ENCODE data around the gene ATP11C.

Gene ATP11C

DNA sequence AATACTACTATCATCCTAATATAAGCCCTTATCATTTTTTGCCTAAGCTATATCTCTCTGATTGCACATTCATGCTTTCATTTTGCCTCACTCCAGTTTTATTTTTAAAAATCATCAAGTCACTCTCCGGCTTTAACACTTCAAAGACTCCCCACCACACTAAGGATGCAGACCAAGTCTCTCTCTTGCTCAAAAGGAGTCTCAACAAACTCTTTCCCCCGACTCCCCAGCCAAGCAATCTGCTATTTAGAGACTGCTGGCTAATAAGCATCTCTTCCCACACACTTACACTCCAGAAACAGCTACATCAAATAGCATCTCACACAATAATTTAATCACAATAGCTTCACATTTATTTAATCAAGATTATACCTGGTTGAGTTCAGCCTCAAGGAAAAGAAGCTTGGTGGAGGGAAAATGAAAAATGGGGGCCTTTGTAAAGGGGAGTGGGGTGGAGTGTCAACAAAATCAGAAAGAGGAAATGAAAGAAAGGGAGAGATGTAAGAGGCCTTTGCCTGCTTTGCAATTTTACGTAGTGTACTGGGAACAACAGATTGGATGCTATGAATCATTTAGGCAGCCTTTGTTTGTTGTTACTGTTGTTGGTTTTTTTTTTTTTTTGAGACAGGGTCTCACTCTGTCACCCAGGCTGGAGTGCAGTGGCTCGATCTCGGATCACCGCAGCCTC is 120.8 kb downstream of the ATP11C start:
- no peaks in the 10 kb centered on the region for H3K27me3 ChIP-seq (ENCODE audit: insufficient read depth, low read length)
- peaks cover 2% of the 10 kb centered on the region for H3K4me1 ChIP-seq (ENCODE audit: control insufficient read depth, insufficient read depth, low read length, unreplicated experiment)
- no peak overlapping the region for H3K27ac ChIP-seq (ENCODE audit: low read depth, low read length)
- H3K36me3 ChIP-seq (ENCODE audit: insufficient read depth, low read length) = no peaks in the 10 kb centered on the region; the same call in 1 of the 2 replicates
- no peaks in the 10 kb centered on the region for H3K79me2 ChIP-seq (ENCODE audit: control insufficient read depth, insufficient read depth, low read length, unreplicated experiment)
- no peak overlapping the region for H3K4me3 ChIP-seq (ENCODE audit: low read depth, low read length)
- no peak overlapping the region for H2AFZ ChIP-seq (ENCODE audit: low read length, unreplicated experiment)

DNA sequence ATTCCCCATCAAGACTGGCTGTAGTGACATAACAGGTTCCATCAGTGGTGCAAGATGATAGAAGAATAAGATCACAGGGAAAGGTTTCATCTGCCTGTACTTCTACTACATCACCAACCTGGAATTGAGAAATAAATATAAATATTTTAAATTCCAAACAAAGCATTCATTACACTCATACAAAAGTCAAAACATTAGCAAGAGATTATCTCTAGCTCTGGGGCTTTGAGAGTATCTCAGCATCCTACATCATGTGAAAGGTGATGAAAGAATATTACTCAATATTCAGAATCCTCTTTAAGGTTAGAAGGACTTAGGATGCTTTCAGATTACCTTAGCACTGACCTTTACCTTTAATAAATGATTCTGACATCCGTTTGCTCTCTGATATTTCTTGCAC is 128.4 kb downstream of the ATP11C start:
- Histone ChIP-seq H3K4me1 (ENCODE audit: control insufficient read depth, insufficient read depth, low read length, unreplicated experiment) (no peaks in the 10 kb centered on the region), H3K79me2 (ENCODE audit: control insufficient read depth, insufficient read depth, low read length, unreplicated experiment) (no peaks in the 10 kb centered on the region), H3K36me3 (ENCODE audit: insufficient read depth, low read length) (no peaks in the 10 kb centered on the region; the same call in 1 of the 2 replicates), H3K4me3 (ENCODE audit: low read depth, low read length) (no peak overlapping the region), H2AFZ (ENCODE audit: low read length, unreplicated experiment) (no peak overlapping the region), H3K27me3 (ENCODE audit: insufficient read depth, low read length) (no peaks in the 10 kb centered on the region), H3K27ac (ENCODE audit: low read depth, low read length) (no peak overlapping the region)

DNA sequence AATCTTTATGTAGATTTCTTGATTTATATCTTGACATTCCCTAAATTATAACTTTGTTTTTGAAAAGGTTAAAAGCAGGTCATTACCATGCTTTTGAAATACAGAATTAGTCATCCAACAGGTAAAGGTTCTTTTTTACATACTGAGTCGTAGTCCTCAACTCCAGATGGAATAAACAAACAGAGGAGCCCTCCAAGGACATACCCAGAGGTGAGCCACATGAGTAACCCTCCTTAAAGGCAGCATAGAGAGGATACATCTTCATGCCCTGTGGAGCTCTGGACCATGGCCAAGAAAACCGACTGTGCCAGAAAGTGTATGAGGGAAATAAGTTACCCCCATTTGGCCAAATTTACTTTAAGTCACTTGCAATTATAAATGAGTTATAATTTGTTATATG is 129.6 kb downstream of the ATP11C start:
- Histone ChIP-seq H3K79me2 (ENCODE audit: control insufficient read depth, insufficient read depth, low read length, unreplicated experiment) (no peaks in the 10 kb centered on the region), H3K36me3 (ENCODE audit: insufficient read depth, low read length) (no peaks in the 10 kb centered on the region; the same call in 1 of the 2 replicates), H2AFZ (ENCODE audit: low read length, unreplicated experiment) (no peak overlapping the region), H3K27me3 (ENCODE audit: insufficient read depth, low read length) (no peaks in the 10 kb centered on the region), H3K27ac (ENCODE audit: low read depth, low read length) (no peak overlapping the region), H3K4me1 (ENCODE audit: control insufficient read depth, insufficient read depth, low read length, unreplicated experiment) (no peaks in the 10 kb centered on the region), H3K4me3 (ENCODE audit: low read depth, low read length) (no peak overlapping the region)

GRCh38 chrX:139802048-139802447 is 130.8 kb downstream of the ATP11C start:
- no peaks in the 10 kb centered on the region for H3K4me1 ChIP-seq (ENCODE audit: control insufficient read depth, insufficient read depth, low read length, unreplicated experiment)
- H3K79me2 ChIP-seq (ENCODE audit: control insufficient read depth, insufficient read depth, low read length, unreplicated experiment) = no peaks in the 10 kb centered on the region
- no peaks in the 10 kb centered on the region for H3K36me3 ChIP-seq (ENCODE audit: insufficient read depth, low read length)
- no peak overlapping the region for H2AFZ ChIP-seq (ENCODE audit: low read length, unreplicated experiment)
- H3K4me3 ChIP-seq (ENCODE audit: low read depth, low read length) = no peak overlapping the region
- H3K27ac ChIP-seq (ENCODE audit: low read depth, low read length) = no peak overlapping the region
- H3K27me3 ChIP-seq (ENCODE audit: insufficient read depth, low read length) = no peaks in the 10 kb centered on the region

DNA sequence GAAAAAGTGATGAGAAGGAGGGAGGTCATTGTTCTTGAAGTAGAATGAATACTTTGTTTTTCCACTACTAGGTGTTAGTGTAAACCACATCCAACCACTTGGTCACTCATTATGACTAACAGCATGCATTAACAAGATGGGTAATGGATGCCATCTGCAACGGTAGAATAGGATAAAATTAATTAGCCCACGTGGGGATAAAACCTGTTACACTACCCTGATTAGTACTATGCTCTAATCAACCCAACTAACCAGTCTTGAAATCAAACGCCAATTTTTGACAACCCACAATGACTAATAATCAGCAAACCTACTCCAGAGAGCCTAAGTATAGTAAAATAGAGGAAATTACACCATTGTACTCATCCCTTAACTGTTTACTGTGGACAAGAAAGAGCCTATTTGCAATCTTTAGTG is 131.4 kb downstream of the ATP11C start:
- Histone ChIP-seq H3K27ac (ENCODE audit: low read depth, low read length) (no peak overlapping the region), H3K4me3 (ENCODE audit: low read depth, low read length) (no peak overlapping the region), H2AFZ (ENCODE audit: low read length, unreplicated experiment) (no peak overlapping the region), H3K27me3 (ENCODE audit: insufficient read depth, low read length) (no peaks in the 10 kb centered on the region), H3K4me1 (ENCODE audit: control insufficient read depth, insufficient read depth, low read length, unreplicated experiment) (no peaks in the 10 kb centered on the region), H3K36me3 (ENCODE audit: insufficient read depth, low read length) (no peaks in the 10 kb centered on the region), H3K79me2 (ENCODE audit: control insufficient read depth, insufficient read depth, low read length, unreplicated experiment) (no peaks in the 10 kb centered on the region)

GRCh38 chrX:139798701-139799100 is 134.2 kb downstream of the ATP11C start:
- Histone ChIP-seq H3K36me3 (ENCODE audit: insufficient read depth, low read length) (no peaks in the 10 kb centered on the region), H3K4me3 (ENCODE audit: low read depth, low read length) (no peak overlapping the region), H3K4me1 (ENCODE audit: control insufficient read depth, insufficient read depth, low read length, unreplicated experiment) (no peaks in the 10 kb centered on the region), H3K27ac (ENCODE audit: low read depth, low read length) (no peak overlapping the region), H3K79me2 (ENCODE audit: control insufficient read depth, insufficient read depth, low read length, unreplicated experiment) (no peaks in the 10 kb centered on the region), H3K27me3 (ENCODE audit: insufficient read depth, low read length) (no peaks in the 10 kb centered on the region), H2AFZ (ENCODE audit: low read length, unreplicated experiment) (no peak overlapping the region)

- no peak overlapping the region for H2AFZ ChIP-seq (ENCODE audit: low read length, unreplicated experiment)
- no peak overlapping the region for H3K27ac ChIP-seq (ENCODE audit: low read depth, low read length)
- H3K27me3 ChIP-seq (ENCODE audit: insufficient read depth, low read length) = no peaks in the 10 kb centered on the region
- no peaks in the 10 kb centered on the region for H3K79me2 ChIP-seq (ENCODE audit: control insufficient read depth, insufficient read depth, low read length, unreplicated experiment)
- no peaks in the 10 kb centered on the region for H3K4me1 ChIP-seq (ENCODE audit: control insufficient read depth, insufficient read depth, low read length, unreplicated experiment)
- H3K4me3 ChIP-seq (ENCODE audit: low read depth, low read length) = no peak overlapping the region
- no peaks in the 10 kb centered on the region for H3K36me3 ChIP-seq (ENCODE audit: insufficient read depth, low read length)
Measured at GRCh38 chrX:139795196-139795595, 137.7 kb downstream of the ATP11C start.

DNA sequence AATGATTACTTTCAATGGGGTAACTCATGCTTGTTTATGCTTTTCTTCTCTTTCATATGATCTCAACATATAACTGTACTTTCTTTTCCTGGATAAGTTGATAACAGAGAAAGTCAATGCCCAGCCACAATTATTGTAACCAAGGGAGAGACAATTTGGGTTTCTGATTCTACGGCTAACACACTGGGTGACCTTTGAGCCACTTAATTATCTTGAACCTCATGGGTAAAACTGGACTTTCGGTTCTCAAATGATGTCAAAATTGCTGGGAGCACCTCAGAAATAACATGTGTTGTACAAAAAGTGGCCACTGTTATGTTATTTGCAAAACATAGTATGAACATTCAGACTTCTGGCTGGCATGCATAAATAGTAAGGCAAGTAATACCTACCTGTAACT is 145.3 kb downstream of the ATP11C start:
- no peak overlapping the region for H3K4me3 ChIP-seq (ENCODE audit: low read depth, low read length)
- no peak overlapping the region for H3K27ac ChIP-seq (ENCODE audit: low read depth, low read length)
- no peaks in the 10 kb centered on the region for H3K79me2 ChIP-seq (ENCODE audit: control insufficient read depth, insufficient read depth, low read length, unreplicated experiment)
- no peaks in the 10 kb centered on the region for H3K36me3 ChIP-seq (ENCODE audit: insufficient read depth, low read length)
- no peaks in the 10 kb centered on the region for H3K27me3 ChIP-seq (ENCODE audit: insufficient read depth, low read length)
- no peak overlapping the region for H2AFZ ChIP-seq (ENCODE audit: low read length, unreplicated experiment)
- no peaks in the 10 kb centered on the region for H3K4me1 ChIP-seq (ENCODE audit: control insufficient read depth, insufficient read depth, low read length, unreplicated experiment)

GRCh38 chrX:139784807-139785206 is 148.0 kb downstream of the ATP11C start:
- H3K27me3 ChIP-seq (ENCODE audit: insufficient read depth, low read length) = no peaks in the 10 kb centered on the region
- H2AFZ ChIP-seq (ENCODE audit: low read length, unreplicated experiment) = no peak overlapping the region
- no peak overlapping the region for H3K27ac ChIP-seq (ENCODE audit: low read depth, low read length)
- H3K79me2 ChIP-seq (ENCODE audit: control insufficient read depth, insufficient read depth, low read length, unreplicated experiment) = no peaks in the 10 kb centered on the region
- no peaks in the 10 kb centered on the region for H3K4me1 ChIP-seq (ENCODE audit: control insufficient read depth, insufficient read depth, low read length, unreplicated experiment)
- no peaks in the 10 kb centered on the region for H3K36me3 ChIP-seq (ENCODE audit: insufficient read depth, low read length)
- no peak overlapping the region for H3K4me3 ChIP-seq (ENCODE audit: low read depth, low read length)

- Histone ChIP-seq H2AFZ (ENCODE audit: low read length, unreplicated experiment) (no peak overlapping the region), H3K4me1 (ENCODE audit: control insufficient read depth, insufficient read depth, low read length, unreplicated experiment) (no peaks in the 10 kb centered on the region), H3K27ac (ENCODE audit: low read depth, low read length) (no peak overlapping the region), H3K27me3 (ENCODE audit: insufficient read depth, low read length) (no peaks in the 10 kb centered on the region), H3K79me2 (ENCODE audit: control insufficient read depth, insufficient read depth, low read length, unreplicated experiment) (no peaks in the 10 kb centered on the region), H3K4me3 (ENCODE audit: low read depth, low read length) (no peak overlapping the region), H3K36me3 (ENCODE audit: insufficient read depth, low read length) (no peaks in the 10 kb centered on the region)
Measured at GRCh38 chrX:139783959-139784358, 148.9 kb downstream of the ATP11C start.

DNA sequence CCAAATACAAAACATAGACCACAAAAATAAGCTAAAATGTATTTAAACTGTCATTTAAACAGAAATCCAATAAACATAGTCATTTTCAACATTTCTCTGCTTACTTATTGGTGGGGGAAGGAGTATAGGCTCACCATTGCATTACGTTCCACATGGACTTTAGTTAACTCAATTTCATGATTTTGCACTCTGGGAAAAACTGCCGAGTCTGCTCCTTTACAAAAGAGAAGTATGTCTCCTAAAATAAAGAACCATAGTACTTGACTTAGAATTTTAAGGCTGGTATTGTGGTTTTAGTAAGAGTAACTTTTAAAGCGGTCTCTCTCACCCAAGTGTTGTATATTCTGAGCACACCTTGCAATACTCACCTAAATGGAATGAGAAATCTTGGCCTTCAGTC is 149.8 kb downstream of the ATP11C start:
- no peaks in the 10 kb centered on the region for H3K36me3 ChIP-seq (ENCODE audit: insufficient read depth, low read length)
- H3K27me3 ChIP-seq (ENCODE audit: insufficient read depth, low read length) = no peaks in the 10 kb centered on the region
- no peaks in the 10 kb centered on the region for H3K4me1 ChIP-seq (ENCODE audit: control insufficient read depth, insufficient read depth, low read length, unreplicated experiment)
- no peak overlapping the region for H2AFZ ChIP-seq (ENCODE audit: low read length, unreplicated experiment)
- no peak overlapping the region for H3K27ac ChIP-seq (ENCODE audit: low read depth, low read length)
- no peak overlapping the region for H3K4me3 ChIP-seq (ENCODE audit: low read depth, low read length)
- H3K79me2 ChIP-seq (ENCODE audit: control insufficient read depth, insufficient read depth, low read length, unreplicated experiment) = no peaks in the 10 kb centered on the region

All from ACC112 (cell line).